CD4-positive, alpha-beta T cell treated with Interleukin-15 for 1 hour (primary cell): ENCODE measurements around the gene TBCB.
"Not testable (repeated sequence)": the region's sequence is repeated elsewhere in the genome, so short reads cannot be mapped to it uniquely, and the experiment has no call there.

ENCODE experiments used
- DNase-seq: peaks from one replicate; pipeline ENCODE4 v3.0.0-alpha.2; 2020

TBCB gene

GRCh38 chr19:36101550-36102327 lies 13.5 kb upstream of the TBCB start:
- no peak for DNase-seq

DNA sequence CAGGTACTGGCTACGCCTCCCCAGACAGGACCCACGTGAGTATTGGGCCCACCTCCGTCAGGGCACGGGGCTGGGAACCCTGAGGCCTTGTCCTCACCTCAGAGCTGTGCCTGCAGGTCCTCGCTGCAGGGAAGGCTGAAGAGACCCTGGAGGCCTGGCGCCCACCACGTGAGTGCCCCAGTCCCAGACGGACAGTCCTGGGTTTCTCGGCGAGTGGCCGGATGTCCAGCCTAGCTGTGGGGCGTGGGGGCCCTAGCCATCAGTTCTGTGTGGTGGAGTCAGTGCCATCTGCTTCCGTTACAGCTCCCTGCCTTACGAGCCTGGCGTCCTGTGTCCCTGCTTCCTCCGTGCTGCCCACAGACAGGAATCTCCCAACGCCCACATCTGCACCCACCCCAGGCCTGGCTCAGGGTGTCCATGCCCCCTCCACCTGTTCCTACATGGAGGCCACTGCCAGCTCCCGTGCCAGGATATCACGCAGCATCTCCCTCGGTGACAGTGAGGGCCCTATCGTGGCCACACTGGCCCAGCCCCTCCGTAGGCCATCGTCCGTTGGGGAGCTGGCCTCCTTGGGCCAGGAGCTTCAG lies 12.1 kb upstream of the TBCB start:
- DNase-seq = no peak

GRCh38 chr19:36103842-36104552 lies 11.3 kb upstream of the TBCB start:
- DNase-seq = no peak

DNA sequence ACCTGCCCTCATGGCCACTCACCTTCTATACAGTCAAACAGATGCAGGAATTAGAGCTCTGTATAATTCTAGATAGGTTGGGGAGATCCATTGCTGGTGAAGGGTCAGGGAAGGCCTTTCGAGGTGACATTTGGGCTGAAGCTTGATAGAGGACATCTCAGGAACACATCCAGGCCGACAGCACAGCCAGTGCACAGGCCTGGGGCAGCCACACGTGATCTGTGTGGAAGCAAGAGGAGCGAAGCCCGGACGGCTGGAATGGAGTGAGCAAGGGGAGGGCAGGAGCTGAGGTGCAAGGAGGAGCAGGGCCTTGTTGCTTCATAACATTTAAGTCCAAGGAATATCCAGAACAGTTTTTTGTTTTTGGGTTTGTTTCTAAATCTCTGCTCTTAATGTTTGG lies 8.8 kb upstream of the TBCB start:
- no peak for DNase-seq

- DNase-seq = no peak
Observed at GRCh38 chr19:36106991-36107390, 8.3 kb upstream of the TBCB start.

- no peak for DNase-seq
Observed at GRCh38 chr19:36108684-36109083, 6.6 kb upstream of the TBCB start.

DNA sequence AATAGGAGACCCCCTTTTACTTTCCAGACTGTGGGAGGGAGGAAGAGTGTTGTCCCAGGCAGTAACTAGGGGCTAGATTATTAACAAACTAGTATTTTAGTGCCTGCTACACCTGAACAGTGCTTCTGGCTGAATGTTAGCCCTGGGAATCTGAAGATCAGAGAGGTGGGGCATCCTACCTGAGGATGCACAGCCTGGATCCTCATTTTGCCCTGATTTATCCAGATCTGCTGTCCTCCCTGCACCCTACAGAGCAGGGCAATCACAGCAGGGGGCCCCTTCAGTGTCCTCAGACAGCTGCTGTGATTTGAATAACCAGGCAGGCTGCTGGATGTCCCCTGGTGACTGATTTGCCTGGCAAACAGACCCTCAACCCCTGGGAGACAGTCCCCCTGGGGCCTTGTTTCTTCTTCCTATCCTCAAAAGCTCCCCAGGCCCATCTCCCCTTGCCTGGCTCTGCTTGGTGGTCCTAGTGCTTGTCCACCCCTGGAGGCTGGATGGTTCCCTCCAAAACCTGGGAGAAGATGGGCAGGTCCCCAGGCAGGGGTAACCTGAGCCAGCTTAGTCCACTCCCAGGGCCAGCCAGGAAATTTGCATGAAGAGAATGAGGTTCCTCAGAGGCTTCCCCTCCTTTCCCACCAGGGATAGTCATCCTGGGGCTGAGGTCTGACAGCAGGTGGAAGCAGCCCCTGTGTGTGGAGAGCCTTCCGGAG lies 4.6 kb upstream of the TBCB start, which contains the start of gene OVOL3:
TSS of gene OVOL3 (plus strand) at position 657 of the 713 bp plus-strand sequence. CDS start 60 bp downstream, outside the sequence.
- no peak for DNase-seq

DNA sequence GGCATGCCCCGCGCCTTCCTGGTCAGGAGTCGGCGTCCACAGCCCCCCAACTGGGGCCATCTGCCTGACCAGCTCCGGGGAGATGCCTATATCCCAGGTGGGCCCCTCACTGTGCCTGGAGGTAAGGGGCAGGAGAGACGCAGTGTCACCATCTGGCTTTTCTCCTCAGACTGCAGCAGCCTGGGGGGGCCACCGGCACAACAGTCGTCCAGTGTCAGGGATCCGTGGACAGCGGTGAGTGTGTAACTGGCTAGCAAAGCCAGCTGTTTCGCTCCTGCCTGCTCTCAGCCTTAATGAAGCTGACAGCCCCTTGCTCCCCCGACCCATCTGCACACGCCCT lies 4.1 kb upstream of the TBCB start:
- no peak for DNase-seq

DNA sequence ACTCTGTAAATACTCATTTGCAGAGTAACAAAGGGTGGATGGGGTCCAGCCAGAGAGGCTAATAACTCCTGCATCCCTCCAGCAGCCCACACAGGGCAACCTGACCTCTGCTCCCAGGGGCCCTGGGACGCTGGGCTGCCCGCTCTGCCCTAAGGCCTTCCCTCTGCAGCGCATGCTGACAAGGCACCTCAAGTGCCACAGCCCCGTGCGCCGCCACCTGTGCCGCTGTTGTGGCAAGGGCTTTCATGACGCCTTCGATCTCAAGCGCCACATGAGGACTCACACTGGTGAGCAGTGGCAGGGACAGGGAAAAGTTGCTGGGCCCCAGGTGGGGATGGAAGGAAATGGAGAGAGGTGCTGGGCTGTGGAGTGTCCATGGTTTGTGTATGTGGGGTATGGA lies 2.6 kb upstream of the TBCB start:
- DNase-seq = no peak

- DNase-seq = no peak
Observed at GRCh38 chr19:36113425-36113824, 1.8 kb upstream of the TBCB start.

DNA sequence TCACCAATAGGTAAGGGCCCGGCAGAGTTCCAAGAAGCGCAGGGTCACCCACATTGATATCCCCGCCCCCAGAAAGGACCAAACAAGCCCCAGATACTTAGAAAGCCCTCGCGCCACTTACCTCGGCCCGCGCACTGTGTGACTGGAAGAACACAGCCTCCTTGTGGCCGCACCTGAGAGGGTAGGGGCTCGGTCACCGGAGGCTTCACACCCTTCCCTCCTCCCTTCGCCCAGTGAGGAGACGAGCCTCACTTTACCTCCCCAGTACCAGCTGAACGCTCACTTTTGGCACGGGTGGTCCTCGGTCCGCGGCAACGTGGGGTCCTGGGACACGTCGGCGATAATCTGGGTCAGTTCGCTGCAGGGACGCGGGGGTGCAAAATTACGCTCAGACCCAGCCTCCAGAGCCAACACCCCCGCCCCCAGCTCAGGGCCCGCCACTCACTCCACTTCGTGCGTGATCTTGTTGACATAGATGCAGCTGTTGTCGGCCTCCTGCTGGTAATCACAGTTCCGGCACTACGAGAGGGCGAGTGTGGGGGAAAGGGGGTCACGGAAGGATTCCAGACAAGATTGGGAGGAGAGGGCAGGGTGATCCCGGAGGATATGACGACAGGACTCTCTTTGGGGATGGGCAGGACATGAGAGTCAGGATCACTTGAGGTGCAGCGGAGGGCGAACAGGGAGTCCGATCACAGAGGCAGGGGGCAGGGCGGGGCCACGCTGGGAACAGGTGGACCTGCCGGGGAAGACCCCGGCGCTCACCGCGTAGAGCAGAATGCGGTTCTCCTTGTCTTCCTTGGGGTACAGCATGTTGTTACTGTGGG lies 1.2 kb upstream of the TBCB start:
- no peak for DNase-seq

GRCh38 chr19:36114721-36115452 lies 381 bp upstream of the TBCB start, which contains the start of gene POLR2I:
Gene POLR2I, minus strand, starts transcription at chr19:36114875. Its CDS starts 19 bp downstream, at chr19:36114856.
- peak; percentile 100 for DNase-seq

DNA sequence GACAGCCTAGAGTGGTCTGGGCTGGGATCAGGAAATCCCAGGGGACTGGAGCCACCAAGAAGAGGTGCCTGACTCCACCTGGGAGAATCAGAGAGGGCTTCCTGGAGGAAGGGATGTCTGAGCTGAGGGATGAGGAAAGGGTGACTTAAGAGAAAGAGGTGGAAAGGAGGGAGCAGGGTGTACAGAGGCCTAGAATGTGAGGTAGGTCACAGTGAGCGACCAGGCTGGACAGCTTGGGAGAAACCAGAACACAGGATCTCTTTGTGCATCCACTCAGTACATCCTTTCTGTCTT lies 1.0 kb downstream of the TBCB start:
- DNase-seq = no peak

DNA sequence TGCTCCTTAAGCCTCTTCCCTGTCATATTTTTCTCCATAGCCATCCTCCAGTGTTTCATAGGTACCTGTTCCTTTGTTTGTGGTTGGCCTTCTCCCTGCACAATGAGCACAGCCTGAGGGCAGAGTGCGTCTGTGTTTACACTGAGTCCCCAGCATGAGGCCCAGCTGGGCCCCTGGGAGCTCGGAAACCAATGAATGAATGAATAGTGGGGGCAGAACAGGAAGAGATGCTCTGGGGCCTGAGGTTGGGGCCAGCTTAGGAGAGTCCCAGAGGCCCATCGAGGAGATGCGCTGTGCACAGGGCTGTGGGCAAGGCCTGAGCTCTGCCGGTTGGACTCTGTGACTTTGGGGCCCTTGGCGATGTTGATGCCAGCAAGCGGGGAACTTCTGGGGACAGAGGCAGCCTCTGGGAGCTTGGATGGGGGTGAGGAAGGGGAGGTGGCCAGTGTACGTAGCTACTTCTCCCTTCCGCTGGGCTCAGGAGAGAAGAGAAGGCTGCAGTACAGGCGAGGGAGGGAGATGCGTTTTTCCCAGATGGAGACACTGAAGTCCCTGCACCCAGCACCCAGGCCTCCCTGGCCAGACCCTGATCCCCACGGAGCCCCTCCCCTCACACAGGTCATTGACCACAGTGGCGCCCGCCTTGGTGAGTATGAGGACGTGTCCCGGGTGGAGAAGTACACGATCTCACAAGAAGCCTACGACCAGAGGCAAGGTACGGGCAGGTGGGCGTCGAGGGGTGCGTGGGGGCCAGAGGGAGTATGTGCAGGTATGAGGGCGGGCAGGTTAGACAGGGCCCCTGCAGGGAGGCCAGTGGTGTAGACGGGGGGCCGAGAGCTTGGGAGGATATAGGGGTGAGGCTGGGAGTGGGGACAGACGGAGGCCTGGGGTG lies 5.1 kb downstream of the TBCB start:
- no peak for DNase-seq

DNA sequence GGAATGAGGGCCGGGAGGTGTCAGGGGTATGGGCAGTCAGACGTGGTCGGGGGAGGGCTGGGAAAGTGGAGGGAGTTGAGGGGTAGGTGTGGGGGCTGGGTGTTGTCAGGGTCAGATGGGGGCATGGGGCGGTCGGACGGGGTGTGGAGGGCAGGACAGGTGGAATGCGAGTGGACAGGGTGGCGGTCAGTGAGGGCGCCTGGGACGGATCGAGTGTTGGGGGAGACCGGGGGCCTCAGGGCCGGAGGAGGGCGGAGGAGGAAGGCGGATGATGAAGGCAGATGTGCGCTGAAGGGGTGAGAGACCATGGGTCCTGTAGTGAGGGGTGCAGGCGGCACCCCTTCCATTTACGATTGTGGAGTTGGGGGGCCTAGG lies 5.7 kb downstream of the TBCB start:
- DNase-seq = no peak

GRCh38 chr19:36121486-36122124 lies 6.3 kb downstream of the TBCB start:
- DNase-seq = no peak

GRCh38 chr19:36125557-36125956 lies 10.3 kb downstream of the TBCB start:
- DNase-seq = no peak

GRCh38 chr19:36128392-36128736 lies 13.1 kb downstream of the TBCB start:
- no peak for DNase-seq

DNA sequence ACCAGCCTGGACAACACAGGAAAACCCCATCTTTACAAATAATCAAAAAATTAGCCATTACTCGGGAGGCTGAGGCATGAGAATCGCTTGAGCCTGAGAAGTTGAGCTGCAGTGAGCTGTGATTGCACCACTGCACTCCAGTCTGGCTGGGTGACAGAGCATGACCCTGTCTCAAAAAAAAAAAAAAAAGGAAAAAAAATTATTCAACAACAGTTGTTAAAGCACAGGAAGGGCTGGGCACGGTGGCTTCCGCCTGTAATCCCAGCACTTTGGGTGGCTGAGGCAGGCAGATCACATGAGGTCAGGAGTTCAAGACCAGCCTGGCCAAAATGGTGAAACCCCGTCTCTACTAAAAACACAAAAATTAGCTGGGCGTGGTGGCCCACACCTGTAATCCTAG lies 16.0 kb downstream of the TBCB start:
- peak; percentile 67 for DNase-seq

DNA sequence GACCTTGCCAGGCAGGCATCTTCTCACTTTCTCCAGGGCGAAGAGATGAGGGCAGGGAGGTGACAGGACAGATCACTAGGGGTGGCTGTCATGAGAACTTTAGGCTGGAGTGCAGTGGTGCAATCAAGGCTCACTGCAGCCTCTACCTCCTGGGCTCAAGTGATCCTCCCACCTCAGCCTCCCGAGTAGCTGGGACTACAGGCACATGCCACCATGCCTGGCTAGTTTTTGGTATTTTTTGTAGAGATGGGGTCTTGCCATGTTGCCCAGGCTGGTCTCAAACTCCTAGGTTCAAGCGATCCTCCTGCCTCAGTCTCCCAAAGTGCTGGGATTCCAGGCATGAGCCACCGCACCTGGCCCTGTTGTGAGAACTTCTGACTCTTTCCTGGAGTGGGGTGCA lies 19.6 kb downstream of the TBCB start:
- not testable (repeated sequence) for DNase-seq
